ENCODE results near the gene SYNE1. TPM values are rescaled to one million over a fixed set of nuclear protein-coding genes. Genes with fewer than 3 reads are reported as not detected.
"Not testable (repeated sequence)": the region's sequence is repeated elsewhere in the genome, so short reads cannot be mapped to it uniquely, and the experiment has no call there.

Gene SYNE1
- total RNA-seq, 4 donors from 2014 or later: 411 to 622 (median 490) TPM

GRCh38 chr6:152432758-152433157, 204.4 kb downstream of the SYNE1 start:
- no peak overlapping the region for H3K27ac ChIP-seq
- no peaks in the 10 kb centered on the region for H3K36me3 ChIP-seq
- H3K9me3 ChIP-seq: no peaks in the 10 kb centered on the region
- H3K4me3 ChIP-seq (replicated peaks in 1 of 3): no peak overlapping the region
- DNase-seq: no peak
- H3K4me1 ChIP-seq: peaks cover 5 to 6% of the 10 kb centered on the region in 2 donors
- TF ChIP-seq CTCF (IDR thresholded peaks at IDR 0.05) (no peak), POLR2A (IDR thresholded peaks at IDR 0.05) (no peak)
- intact Hi-C loops (cut with DNase I): no loop called here
- 86 to 87% methylated on average over 2 of the region's 2 CpGs for WGBS, 2 donors
- no peaks in the 10 kb centered on the region for H3K27me3 ChIP-seq

GRCh38 chr6:152428126-152428525, 209.0 kb downstream of the SYNE1 start:
- intact Hi-C loops (cut with DNase I): no loop called here
- no peaks in the 10 kb centered on the region for H3K27me3 ChIP-seq
- H3K9me3 ChIP-seq: no peaks in the 10 kb centered on the region
- WGBS, 2 donors: 33 to 62% methylated on average over 11 of the region's 11 CpGs
- peak; percentile 77 to 86 for DNase-seq
- no peaks in the 10 kb centered on the region for H3K36me3 ChIP-seq
- TF ChIP-seq CTCF (IDR thresholded peaks at IDR 0.05) (peak in 1 of 6 experiments; percentile 13), POLR2A (IDR thresholded peaks at IDR 0.05) (peak in 1 of 2 donors; percentile 56)
- H3K27ac ChIP-seq: peak overlapping the region in 2 of 3 donors; percentile 36 to 37
- peaks cover 13 to 14% of the 10 kb centered on the region in 2 donors for H3K4me1 ChIP-seq
- H3K4me3 ChIP-seq (replicated peaks in 1 of 3): no peak overlapping the region

GRCh38 chr6:152426276-152426675, 210.9 kb downstream of the SYNE1 start:
- DNase-seq: no peak
- Histone ChIP-seq H3K9me3 (no peaks in the 10 kb centered on the region), H3K4me1 (peaks cover 13 to 14% of the 10 kb centered on the region in 2 donors), H3K4me3 (replicated peaks in 1 of 3) (no peak overlapping the region), H3K27me3 (no peaks in the 10 kb centered on the region), H3K27ac (peak overlapping the region; percentile 25 to 71 (median 63)), H3K36me3 (no peaks in the 10 kb centered on the region)
- WGBS, 2 donors: 88 to 89% methylated on average over 6 of the region's 6 CpGs
- intact Hi-C loops (cut with DNase I): no loop called here
- TF ChIP-seq CTCF (IDR thresholded peaks at IDR 0.05) (no peak), POLR2A (IDR thresholded peaks at IDR 0.05) (no peak)

- Histone ChIP-seq H3K4me3 (replicated peaks in 1 of 3) (peak overlapping the region in 1 of 3 donors; percentile 17), H3K27ac (peak overlapping the region in 2 of 3 donors; percentile 63 to 71), H3K4me1 (peaks cover 10 to 14% of the 10 kb centered on the region in 2 donors), H3K9me3 (no peaks in the 10 kb centered on the region), H3K36me3 (no peaks in the 10 kb centered on the region), H3K27me3 (no peaks in the 10 kb centered on the region)
- 88 to 91% methylated on average over 3 of the region's 3 CpGs for WGBS, 2 donors
- intact Hi-C loops (cut with DNase I): no loop called here
- DNase-seq: no peak
- no peak for TF ChIP-seq POLR2A (IDR thresholded peaks at IDR 0.05)
- TF ChIP-seq CTCF (IDR thresholded peaks at IDR 0.05): no peak
These were observed 213.7 kb downstream of the SYNE1 start for GRCh38 chr6:152423216-152424103.

GRCh38 chr6:152421496-152421895, 215.7 kb downstream of the SYNE1 start:
- H3K27me3 ChIP-seq; H3K4me1 ChIP-seq; H3K36me3 ChIP-seq; DNase-seq; H3K27ac ChIP-seq; H3K9me3 ChIP-seq; H3K4me3 ChIP-seq (replicated peaks in 1 of 3); intact Hi-C loops (cut with DNase I): not testable (repeated sequence)
- WGBS, 2 donors: 95 to 99% methylated on average over 2 of the region's 2 CpGs
